ENCODE results near the gene PTBP1.
A peak's percentile ranks its signal among the peaks of the same experiment; 100 is the strongest.

Gene PTBP1

DNA sequence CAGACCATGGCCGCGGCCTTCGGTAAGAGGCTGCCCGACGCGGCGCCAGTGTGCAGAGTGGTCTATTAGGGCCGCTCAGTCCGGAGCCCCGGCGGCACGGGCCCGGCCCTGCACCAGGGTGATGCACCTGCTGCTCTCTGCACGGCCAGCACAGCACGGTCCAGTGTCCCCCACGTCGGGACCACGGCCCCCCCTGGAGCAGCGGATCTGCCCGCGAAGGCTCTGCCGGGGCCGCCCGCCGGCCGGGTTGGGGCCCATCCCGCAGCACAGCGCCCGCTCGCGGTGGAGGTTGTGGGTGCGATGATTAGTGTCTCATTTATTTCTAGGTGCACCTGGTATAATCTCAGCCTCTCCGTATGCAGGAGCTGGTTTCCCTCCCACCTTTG, 7.9 kb downstream of the PTBP1 start:
- TF ChIP-seq, protein P1, sequence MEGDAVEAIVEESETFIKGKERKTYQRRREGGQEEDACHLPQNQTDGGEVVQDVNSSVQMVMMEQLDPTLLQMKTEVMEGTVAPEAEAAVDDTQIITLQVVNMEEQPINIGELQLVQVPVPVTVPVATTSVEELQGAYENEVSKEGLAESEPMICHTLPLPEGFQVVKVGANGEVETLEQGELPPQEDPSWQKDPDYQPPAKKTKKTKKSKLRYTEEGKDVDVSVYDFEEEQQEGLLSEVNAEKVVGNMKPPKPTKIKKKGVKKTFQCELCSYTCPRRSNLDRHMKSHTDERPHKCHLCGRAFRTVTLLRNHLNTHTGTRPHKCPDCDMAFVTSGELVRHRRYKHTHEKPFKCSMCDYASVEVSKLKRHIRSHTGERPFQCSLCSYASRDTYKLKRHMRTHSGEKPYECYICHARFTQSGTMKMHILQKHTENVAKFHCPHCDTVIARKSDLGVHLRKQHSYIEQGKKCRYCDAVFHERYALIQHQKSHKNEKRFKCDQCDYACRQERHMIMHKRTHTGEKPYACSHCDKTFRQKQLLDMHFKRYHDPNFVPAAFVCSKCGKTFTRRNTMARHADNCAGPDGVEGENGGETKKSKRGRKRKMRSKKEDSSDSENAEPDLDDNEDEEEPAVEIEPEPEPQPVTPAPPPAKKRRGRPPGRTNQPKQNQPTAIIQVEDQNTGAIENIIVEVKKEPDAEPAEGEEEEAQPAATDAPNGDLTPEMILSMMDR (IDR thresholded peaks at IDR 0.05; ENCODE audit: unreplicated experiment in 3 of 3), result no peak
- Mint-ChIP-seq H3K27ac (no peak overlapping the region), H3K4me1 (peaks cover 43% of the 10 kb centered on the region), H3K36me3 (ENCODE audit: low read depth) (peaks cover 53% of the 10 kb centered on the region), H3K4me3 (no peak overlapping the region), H3K9me3 (no peaks in the 10 kb centered on the region), H3K27me3 (ENCODE audit: low read depth) (no peaks in the 10 kb centered on the region)

GRCh38 chr19:805600-806550, 8.6 kb downstream of the PTBP1 start:
- peaks cover 37% of the 10 kb centered on the region for H3K4me1 Mint-ChIP-seq
- H3K4me3 Mint-ChIP-seq, result no peak overlapping the region
- TF ChIP-seq, protein P1 (IDR thresholded peaks at IDR 0.05; ENCODE audit: unreplicated experiment in 3 of 3), result no peak
- peaks cover 53% of the 10 kb centered on the region for H3K36me3 Mint-ChIP-seq (ENCODE audit: low read depth)
- H3K9me3 Mint-ChIP-seq, result no peaks in the 10 kb centered on the region
- no peak overlapping the region for H3K27ac Mint-ChIP-seq
- no peaks in the 10 kb centered on the region for H3K27me3 Mint-ChIP-seq (ENCODE audit: low read depth)

GRCh38 chr19:806815-807421, 9.7 kb downstream of the PTBP1 start:
- TF ChIP-seq, protein P1 (IDR thresholded peaks at IDR 0.05; ENCODE audit: unreplicated experiment in 3 of 3), result no peak
- peaks cover 61% of the 10 kb centered on the region for H3K36me3 Mint-ChIP-seq (ENCODE audit: low read depth)
- no peaks in the 10 kb centered on the region for H3K9me3 Mint-ChIP-seq
- peaks cover 27% of the 10 kb centered on the region for H3K4me1 Mint-ChIP-seq
- H3K4me3 Mint-ChIP-seq, result no peak overlapping the region
- H3K27ac Mint-ChIP-seq, result peak overlapping the region in 2 of 3 experiments; percentile 21 to 45
- no peaks in the 10 kb centered on the region for H3K27me3 Mint-ChIP-seq (ENCODE audit: low read depth)

- H3K4me1 Mint-ChIP-seq, result peaks cover 18% of the 10 kb centered on the region
- peaks cover 58% of the 10 kb centered on the region for H3K36me3 Mint-ChIP-seq (ENCODE audit: low read depth)
- peak overlapping the region in 2 of 3 experiments; percentile 21 to 45 for H3K27ac Mint-ChIP-seq
- no peaks in the 10 kb centered on the region for H3K27me3 Mint-ChIP-seq (ENCODE audit: low read depth)
- H3K9me3 Mint-ChIP-seq, result no peaks in the 10 kb centered on the region
- H3K4me3 Mint-ChIP-seq, result no peak overlapping the region
- TF ChIP-seq, protein P1 (IDR thresholded peaks at IDR 0.05; ENCODE audit: unreplicated experiment in 3 of 3), result no peak
Measured at GRCh38 chr19:807627-808422, 10.6 kb downstream of the PTBP1 start.

GRCh38 chr19:808423-808775, 11.1 kb downstream of the PTBP1 start:
- TF ChIP-seq, protein P1 (IDR thresholded peaks at IDR 0.05; ENCODE audit: unreplicated experiment in 3 of 3), result no peak
- Mint-ChIP-seq H3K4me3 (no peak overlapping the region), H3K4me1 (peaks cover 12% of the 10 kb centered on the region), H3K27ac (no peak overlapping the region), H3K27me3 (ENCODE audit: low read depth) (no peaks in the 10 kb centered on the region), H3K9me3 (no peaks in the 10 kb centered on the region), H3K36me3 (ENCODE audit: low read depth) (peaks cover 52% of the 10 kb centered on the region)

All from nephron (organoid).